Fibroblast of skin of right biceps (primary cell): ENCODE data around the gene NECAB3.
A peak's percentile ranks its signal among the peaks of the same experiment; 100 is the strongest.
"Not testable (repeated sequence)": the region's sequence is repeated elsewhere in the genome, so short reads cannot be mapped to it uniquely, and the experiment has no call there.

Experiments
- DNase-seq: peaks from one replicate; pipeline ENCODE4 v3.0.0-alpha.2; 2013

The NECAB3 gene

GRCh38 chr20:33648396-33649004 is 25.7 kb downstream of the NECAB3 start:
- no peak for DNase-seq

DNA sequence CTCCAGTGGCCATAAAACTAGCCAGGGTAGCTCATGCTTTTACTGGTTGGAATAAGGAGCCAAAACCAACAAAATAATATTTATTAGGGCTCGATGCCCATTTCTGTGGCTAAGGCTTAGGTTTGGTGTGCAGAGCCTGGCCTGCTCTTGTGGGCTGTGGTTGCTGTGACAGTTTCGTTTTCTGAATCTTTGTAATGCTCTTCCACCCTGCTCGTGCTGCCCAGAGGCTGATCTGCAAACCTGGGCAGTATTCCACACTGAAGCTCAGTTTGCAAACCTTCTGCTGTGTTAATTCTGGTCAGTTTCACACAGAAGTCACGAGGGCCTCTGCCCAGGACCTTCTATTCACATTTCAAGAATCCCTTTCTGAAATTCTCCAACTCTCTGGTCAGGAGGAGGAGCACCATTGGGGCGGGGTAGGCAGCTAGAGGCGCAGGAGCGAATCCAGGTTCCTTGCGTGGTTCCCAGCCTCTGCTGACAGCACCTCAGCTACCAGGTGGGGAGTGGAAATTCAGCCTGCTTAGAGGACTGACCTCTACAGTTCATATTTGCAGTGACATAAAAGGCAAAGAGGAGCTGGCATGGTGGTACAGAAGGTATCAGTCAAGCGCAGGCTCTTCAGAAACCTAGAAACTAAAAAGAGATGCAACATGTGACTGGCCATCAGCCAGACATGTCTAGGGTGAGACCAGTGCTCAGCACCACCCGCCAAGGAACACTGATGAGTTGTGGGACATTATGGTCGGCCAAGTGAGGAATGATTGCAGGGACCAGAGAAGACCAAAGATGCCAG is 26.4 kb downstream of the NECAB3 start:
- peak; percentile 35 for DNase-seq

DNA sequence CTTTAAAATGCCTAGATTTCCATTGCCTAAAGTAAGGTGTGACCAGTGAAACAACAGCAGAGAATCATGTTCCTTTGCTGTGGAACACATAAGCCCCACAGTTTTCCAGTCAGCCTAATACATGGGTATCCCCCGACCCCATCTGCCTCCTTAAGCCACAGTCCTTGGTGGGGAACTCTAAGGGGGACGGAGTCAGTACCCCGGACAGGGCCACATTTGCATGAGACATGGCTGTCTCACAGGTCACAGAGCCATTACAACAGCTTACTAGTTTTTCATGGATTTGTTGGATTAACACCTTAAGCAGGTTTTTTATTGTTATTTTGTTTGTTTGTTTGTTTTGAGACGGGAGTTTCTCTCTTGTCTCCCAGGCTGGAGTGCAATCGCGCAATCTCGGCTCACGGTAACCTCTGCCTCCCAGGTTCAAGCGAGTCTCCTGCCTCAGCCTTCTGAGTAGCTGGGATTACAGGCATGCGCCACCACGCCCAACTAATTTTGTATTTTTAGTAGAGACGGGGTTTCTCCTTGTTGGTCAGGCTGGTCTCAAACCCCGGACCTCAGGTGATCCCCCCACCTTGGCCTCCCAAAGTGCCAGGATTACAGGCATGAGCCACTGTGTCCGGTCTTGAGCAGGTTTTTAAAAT is 27.1 kb downstream of the NECAB3 start:
- not testable (repeated sequence) for DNase-seq

DNA sequence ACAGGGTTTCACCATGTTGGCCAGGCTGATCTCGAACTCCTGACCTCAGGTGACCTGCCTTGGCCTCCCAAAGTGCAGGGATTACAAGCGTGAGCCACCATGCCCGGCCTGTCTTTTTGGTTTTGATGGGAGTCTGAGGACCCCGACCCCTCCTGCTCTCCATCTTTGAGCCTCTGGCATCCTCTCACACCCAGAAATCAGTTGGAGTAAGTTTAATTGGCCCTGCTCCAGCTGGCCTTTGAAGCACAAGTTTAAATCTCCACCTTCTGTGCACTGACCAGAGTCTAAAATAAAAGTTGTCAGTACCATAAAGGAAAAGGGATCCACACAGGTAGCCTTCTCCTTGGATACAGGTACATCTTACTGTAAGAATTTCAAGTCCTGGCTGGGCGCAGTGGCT is 28.0 kb downstream of the NECAB3 start:
- no peak for DNase-seq

- DNase-seq, result no peak
Measured at GRCh38 chr20:33645396-33645795, 28.8 kb downstream of the NECAB3 start.

GRCh38 chr20:33645072-33645358 is 29.2 kb downstream of the NECAB3 start:
- DNase-seq, result no peak

- DNase-seq, result no peak
Measured at GRCh38 chr20:33644313-33645071, 29.7 kb downstream of the NECAB3 start.

GRCh38 chr20:33640287-33640686 is 33.9 kb downstream of the NECAB3 start:
- no peak for DNase-seq

GRCh38 chr20:33636776-33637175 is 37.5 kb downstream of the NECAB3 start:
- no peak for DNase-seq

DNA sequence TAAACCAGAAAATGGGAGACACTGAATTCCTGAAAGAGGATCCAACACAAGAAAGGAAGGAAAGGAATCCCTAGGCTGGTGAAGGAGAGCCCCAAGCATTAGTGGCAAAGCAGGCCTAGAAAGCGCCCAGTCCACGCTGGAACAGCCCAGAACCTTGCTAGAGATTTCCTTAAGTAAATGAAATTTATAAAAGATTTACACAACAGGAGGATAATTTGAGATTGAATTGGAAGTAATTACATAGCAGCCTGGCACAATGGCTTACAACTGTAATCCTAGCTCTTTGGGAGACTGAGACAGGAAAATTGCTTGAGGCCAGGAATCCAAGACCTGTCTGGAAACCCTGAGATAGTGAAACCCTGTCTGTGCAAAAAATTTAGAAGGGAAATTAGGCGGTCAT is 38.9 kb downstream of the NECAB3 start:
- no peak for DNase-seq

DNA sequence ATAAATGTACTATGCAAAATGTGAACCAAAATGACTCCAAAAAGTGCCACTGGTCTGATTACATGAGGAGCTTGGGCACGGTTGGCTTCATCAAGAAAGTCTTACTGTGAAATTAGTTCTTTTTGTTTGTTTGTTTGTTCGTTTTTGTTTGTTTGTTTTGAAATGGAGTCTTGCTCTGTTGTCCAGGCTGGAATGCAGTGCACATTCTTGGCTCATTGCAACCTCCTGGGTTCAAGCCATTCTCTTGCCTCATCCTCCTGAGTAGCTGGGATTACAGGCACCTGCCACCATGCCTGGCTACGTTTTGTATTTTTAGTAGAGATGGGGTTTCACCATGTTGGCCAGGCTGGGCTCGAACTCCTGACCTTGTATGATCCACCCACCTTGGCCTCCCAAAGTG is 42.3 kb downstream of the NECAB3 start:
- DNase-seq, result not testable (repeated sequence)

- DNase-seq, result no peak
Measured at GRCh38 chr20:33630507-33630906, 43.7 kb downstream of the NECAB3 start.

GRCh38 chr20:33629979-33630378 is 44.2 kb downstream of the NECAB3 start:
- DNase-seq, result no peak

GRCh38 chr20:33629533-33629932 is 44.7 kb downstream of the NECAB3 start:
- DNase-seq, result no peak

DNA sequence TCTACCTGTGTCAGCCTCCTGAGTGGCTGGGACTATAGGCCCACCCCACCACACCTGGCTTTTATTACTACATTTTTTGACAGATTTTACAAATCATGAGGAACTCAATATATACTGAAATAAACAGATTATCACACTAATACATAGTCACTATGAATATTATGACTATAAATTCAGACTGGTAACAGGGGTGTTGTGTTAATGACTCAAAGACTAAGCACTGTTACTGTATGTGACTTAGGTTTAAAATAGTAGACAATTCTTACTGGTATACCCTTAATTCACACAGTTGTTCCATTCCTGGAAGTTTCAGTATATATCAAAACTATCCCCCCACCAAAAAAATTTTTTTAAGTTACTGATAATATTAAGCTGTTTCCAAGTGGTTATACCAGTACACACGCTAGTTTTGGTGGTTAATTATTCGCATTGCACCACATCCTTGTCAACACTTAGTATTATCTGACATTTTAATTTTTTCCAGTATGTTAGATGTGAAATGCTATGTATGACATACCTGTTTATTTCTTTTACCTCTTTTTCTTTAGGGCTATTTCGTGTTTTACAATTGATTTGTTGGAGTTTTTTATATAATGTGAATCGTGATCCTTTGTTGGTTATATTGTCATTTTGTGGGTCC is 46.5 kb downstream of the NECAB3 start:
- DNase-seq, result no peak

DNA sequence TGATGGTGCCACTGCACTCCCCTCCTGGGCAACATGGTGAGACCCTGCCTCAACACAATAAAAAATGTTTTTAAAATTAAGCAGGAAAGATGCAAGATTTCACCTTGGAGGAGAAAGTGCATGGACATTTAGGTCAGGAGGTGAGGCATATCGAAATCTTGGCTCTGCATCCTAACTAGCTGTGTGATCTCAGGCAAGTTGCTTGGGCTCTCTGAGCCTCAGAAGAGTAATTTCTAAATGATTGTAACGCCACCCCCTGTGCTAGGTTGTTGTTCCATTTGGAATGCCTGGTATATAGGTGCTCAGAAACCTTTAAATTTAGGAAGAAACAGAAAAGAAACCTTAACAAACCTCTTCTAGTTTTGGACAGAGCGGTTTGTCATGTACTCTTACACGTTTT is 48.0 kb downstream of the NECAB3 start:
- no peak for DNase-seq

GRCh38 chr20:33624399-33624798 is 49.8 kb downstream of the NECAB3 start:
- DNase-seq, result no peak

DNA sequence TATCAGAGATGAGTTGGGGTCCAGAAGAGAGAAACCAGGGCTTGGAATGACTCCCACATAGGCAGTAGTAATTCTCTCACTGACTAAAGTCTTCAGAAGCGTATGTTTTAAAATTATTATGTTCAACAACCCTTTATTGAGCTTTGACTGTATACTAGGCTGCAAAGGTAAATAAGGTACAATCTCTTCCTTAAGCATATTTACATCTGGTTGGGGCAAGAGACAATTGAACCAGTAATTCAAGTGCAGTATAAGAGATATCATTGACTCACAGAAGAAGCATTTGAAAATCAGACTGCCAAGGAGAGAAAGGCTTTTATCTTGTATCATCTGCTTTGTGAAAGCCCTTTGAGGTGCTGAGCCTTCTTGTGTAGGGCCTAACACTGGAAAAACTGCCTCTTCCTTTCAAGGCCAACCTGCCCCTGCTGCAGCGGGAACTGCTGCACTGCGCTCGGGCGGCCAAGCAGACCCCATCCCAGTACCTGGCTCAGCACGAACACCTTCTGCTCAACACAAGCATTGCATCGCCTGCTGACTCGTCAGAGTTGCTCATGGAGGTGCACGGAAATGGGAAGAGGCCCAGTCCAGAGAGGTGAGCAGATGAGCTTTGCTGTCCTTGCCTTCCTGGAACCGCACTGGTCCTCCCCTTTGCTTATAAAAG is 51.4 kb downstream of the NECAB3 start:
- DNase-seq, result no peak

DNA sequence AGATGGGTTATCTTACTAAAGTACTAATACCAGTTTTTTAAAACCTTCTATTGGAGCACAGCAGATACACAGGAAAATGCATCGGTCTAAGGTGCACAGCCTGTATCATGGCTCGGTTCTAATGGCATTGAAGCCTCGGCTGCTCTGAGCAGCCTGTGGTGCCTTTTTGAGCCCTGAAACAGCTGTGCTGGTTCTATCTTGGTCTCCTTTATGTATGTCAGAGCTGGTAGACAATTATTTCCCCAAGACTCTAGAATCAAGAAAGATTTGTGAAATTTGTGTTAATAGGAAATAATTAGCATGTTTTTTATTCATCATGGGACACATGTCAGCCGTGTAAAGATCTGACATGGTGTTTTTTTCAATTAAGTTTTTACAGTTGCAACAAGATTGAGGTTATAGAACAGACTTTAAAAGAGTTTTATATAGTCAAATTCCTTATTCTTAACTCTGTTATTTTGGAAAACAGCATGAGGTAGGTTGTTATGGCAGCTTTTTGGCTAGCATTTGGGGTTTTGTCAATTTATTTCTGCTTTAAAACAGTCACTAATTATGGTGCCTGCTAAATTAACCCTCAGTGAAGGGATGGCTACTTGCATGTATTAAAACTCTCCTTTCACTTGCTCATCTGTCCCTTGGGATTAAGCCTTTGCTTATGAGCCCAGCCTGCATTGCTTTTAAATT is 52.4 kb downstream of the NECAB3 start:
- DNase-seq, result no peak

GRCh38 chr20:33612001-33612400 is 62.2 kb downstream of the NECAB3 start:
- no peak for DNase-seq

GRCh38 chr20:33611106-33611505 is 63.1 kb downstream of the NECAB3 start:
- DNase-seq, result no peak

DNA sequence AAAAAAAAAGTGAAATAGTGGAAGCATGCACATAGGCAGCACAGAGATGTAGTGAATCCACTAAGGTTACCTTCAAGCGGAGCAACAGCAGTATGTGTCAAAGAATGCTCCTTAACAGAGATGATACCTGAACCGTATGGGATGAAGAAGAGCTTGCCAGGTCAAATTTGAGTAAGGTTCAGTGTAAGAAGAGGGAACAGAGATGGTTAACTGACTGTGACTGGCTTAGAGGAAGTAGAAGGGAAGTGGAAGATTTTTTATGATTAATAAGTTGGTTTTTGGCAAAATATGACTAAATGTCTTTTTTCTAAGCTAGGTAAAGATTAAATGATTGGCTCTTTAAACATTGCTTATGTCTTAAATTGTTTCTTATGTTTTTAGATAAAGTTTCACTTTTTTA is 64.7 kb downstream of the NECAB3 start:
- no peak for DNase-seq
